ENCODE measurements around the gene MEGF6.

MEGF6 gene

GRCh38 chr1:3521426-3521825 is 89.9 kb downstream of the MEGF6 start:
- DNase-seq (ENCODE audit: low spot score), result no peak

- DNase-seq (ENCODE audit: low spot score), result no peak
These were observed 90.6 kb downstream of the MEGF6 start for GRCh38 chr1:3520419-3521378.

GRCh38 chr1:3519301-3519885 is 91.9 kb downstream of the MEGF6 start:
- no peak for DNase-seq (ENCODE audit: low spot score)

- no peak for DNase-seq (ENCODE audit: low spot score)
These were observed 92.6 kb downstream of the MEGF6 start for GRCh38 chr1:3518756-3519155.

- no peak for DNase-seq (ENCODE audit: low spot score)
These were observed 93.1 kb downstream of the MEGF6 start for GRCh38 chr1:3518256-3518655.

GRCh38 chr1:3516911-3517675 is 94.2 kb downstream of the MEGF6 start:
- no peak for DNase-seq (ENCODE audit: low spot score)

GRCh38 chr1:3516481-3516869 is 94.8 kb downstream of the MEGF6 start:
- no peak for DNase-seq (ENCODE audit: low spot score)

GRCh38 chr1:3515774-3516480 is 95.4 kb downstream of the MEGF6 start:
- no peak for DNase-seq (ENCODE audit: low spot score)

GRCh38 chr1:3515272-3515671 is 96.0 kb downstream of the MEGF6 start:
- no peak for DNase-seq (ENCODE audit: low spot score)

GRCh38 chr1:3514404-3514803 is 96.9 kb downstream of the MEGF6 start:
- DNase-seq (ENCODE audit: low spot score), result no peak

- no peak for DNase-seq (ENCODE audit: low spot score)
These were observed 99.5 kb downstream of the MEGF6 start for GRCh38 chr1:3511856-3512255.

- DNase-seq (ENCODE audit: low spot score), result no peak
These were observed 100.0 kb downstream of the MEGF6 start for GRCh38 chr1:3511306-3511705.

- no peak for DNase-seq (ENCODE audit: low spot score)
These were observed 100.4 kb downstream of the MEGF6 start for GRCh38 chr1:3510956-3511250.

- DNase-seq (ENCODE audit: low spot score), result no peak
These were observed 101.0 kb downstream of the MEGF6 start for GRCh38 chr1:3510136-3510955.

- no peak for DNase-seq (ENCODE audit: low spot score)
These were observed 101.6 kb downstream of the MEGF6 start for GRCh38 chr1:3509721-3510120.

- no peak for DNase-seq (ENCODE audit: low spot score)
These were observed 102.4 kb downstream of the MEGF6 start for GRCh38 chr1:3508757-3509415.

- no peak for DNase-seq (ENCODE audit: low spot score)
These were observed 103.6 kb downstream of the MEGF6 start for GRCh38 chr1:3507636-3508275.

GRCh38 chr1:3506943-3507342 is 104.4 kb downstream of the MEGF6 start:
- DNase-seq (ENCODE audit: low spot score), result no peak

GRCh38 chr1:3506041-3506440 is 105.3 kb downstream of the MEGF6 start:
- DNase-seq (ENCODE audit: low spot score), result no peak

GRCh38 chr1:3505161-3505560 is 106.1 kb downstream of the MEGF6 start:
- DNase-seq (ENCODE audit: low spot score), result no peak

- DNase-seq (ENCODE audit: low spot score), result no peak
These were observed 106.5 kb downstream of the MEGF6 start for GRCh38 chr1:3504822-3505153.

All from hepatic stellate cell (primary cell).